NCI-H524 (cell line): ENCODE data around the gene SH3RF2.
"Not testable (repeated sequence)": the region's sequence is repeated elsewhere in the genome, so short reads cannot be mapped to it uniquely, and the experiment has no call there.

Source experiments
- DNase-seq, 2 experiments: peaks; one replicate each; lab custom pipeline; 2025; lab: John Stamatoyannopoulos, UW

Gene SH3RF2

DNA sequence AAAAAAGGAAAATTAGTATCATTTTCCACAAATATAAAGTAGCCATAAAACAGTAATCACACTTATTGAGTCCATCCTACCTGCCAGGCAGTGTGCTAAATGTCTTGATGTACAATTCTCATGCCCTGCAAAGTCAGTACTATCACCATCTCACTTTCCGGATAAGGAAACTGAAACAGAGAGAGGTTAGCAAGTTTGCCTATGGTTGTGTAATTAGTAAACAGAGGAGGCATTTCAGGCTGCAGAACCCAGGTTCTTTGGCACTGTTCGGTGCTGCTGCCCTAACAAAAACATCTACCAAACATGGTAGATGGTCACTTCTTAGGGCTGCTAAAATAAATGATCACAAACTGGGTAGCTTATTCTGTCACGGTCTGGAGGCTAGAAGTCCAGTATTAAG, 146.4 kb downstream of the SH3RF2 start:
- no peak for DNase-seq

DNA sequence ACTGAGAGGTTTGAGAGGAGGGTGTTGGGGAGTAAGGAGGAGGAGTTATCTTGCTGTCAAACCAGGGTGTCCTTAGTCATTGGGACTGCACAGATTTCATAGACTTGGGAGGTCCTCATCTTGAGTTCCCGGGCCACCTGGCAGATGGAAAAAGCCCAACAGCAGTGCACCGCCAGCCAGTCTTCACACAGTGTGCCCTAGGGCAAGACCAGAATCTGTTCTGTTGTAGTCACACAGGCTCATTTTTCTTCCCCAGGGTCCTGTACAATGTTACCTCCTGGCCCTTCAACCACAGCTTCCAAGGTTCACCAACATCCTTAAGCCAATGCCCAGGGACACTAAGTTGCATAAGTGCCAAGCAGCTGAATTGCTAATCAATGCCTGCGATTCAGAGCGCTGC, 148.0 kb downstream of the SH3RF2 start:
- DNase-seq, result no peak

- DNase-seq, result no peak
Measured at GRCh38 chr5:146088098-146088497, 151.7 kb downstream of the SH3RF2 start.

- no peak for DNase-seq
Measured at GRCh38 chr5:146089287-146089686, 152.9 kb downstream of the SH3RF2 start.

- no peak for DNase-seq
Measured at GRCh38 chr5:146091881-146092280, 155.5 kb downstream of the SH3RF2 start.

DNA sequence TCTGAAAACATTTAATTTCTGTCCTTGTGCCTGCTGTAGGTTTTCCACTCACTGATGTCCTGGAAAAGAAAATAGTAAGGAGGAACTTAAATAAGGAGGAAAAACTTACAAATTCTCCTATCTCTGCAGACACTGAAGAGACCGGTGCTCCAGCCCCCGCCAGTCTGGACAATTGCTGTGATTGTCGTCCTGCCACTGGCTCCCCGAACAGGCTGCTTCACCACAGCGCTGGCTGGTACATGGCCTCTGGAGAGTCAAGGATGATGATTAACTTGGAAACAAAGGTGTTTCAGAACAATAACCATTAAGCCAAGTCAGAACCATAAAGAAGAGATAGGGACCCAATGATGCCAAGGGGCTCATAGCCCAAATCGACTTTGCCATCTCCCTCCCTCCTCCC, 161.7 kb downstream of the SH3RF2 start:
- DNase-seq, result no peak

DNA sequence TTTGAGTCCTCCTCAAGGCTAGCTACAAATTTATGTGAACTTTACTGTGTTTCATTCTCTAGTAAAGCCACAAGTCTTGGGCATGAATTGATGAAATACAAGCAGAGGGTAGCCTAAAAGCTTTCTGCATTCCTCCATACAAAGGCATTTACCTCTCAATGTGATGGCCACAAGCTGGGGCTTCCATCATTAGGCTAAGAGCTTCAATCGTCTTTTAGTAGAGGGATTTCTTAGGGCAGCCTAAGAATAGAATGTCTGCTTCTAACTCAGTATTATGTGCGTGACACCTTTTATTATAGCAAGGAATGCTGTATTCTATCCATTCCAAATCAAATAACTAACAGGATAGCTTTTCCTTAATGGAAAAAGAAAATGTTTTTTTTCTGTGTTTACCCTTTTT, 165.3 kb downstream of the SH3RF2 start:
- DNase-seq, result no peak

- no peak for DNase-seq
Measured at GRCh38 chr5:146103594-146103993, 167.2 kb downstream of the SH3RF2 start.

- DNase-seq, result no peak
Measured at GRCh38 chr5:146105477-146105876, 169.1 kb downstream of the SH3RF2 start, which contains the start of gene PLAC8L1. TSS of gene PLAC8L1 (minus strand) at chr5:146105577. CDS start at chr5:146104311, 1,266 bp downstream.

GRCh38 chr5:146107901-146108300, 171.5 kb downstream of the SH3RF2 start:
- DNase-seq, result no peak

- not testable (repeated sequence) for DNase-seq
Measured at GRCh38 chr5:146108870-146109269, 172.5 kb downstream of the SH3RF2 start.

DNA sequence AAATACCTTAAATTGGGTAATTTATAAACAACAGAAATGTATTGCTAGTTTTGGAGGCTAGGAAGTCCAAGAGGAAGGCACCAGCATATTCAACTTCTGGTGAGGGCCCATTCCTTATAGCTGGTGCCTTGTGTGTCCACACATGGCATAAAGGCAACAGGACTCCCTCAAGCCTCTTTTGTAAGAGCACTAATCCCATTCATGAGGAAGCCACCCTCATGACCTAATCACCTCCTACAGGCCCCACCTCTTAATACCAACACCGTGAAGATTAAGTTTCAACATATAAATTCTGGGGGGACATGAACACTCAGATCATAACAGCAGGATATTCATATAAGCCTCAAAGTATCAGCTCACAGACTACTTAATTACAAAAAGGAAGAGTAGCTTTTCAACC, 173.0 kb downstream of the SH3RF2 start:
- DNase-seq, result peak; percentile 3 to 60

DNA sequence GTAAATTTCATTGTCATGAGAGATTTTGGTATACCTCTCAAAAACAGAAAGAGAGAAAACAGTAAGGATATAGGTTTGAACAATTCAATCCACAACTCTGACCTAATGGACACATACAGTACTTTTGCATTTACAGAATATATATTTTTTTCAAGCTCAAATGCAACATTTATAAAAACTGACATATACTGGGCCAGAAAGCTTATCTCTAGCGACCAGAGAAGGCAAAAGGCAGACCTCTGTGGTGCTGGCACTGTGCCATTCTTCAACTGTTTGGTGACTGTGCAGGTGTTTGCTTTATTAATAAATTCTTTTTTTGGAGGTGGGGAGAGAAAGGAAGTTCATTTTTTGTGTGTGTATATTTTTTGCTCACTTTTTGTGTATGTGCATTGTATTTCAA, 175.0 kb downstream of the SH3RF2 start:
- DNase-seq, result no peak

DNA sequence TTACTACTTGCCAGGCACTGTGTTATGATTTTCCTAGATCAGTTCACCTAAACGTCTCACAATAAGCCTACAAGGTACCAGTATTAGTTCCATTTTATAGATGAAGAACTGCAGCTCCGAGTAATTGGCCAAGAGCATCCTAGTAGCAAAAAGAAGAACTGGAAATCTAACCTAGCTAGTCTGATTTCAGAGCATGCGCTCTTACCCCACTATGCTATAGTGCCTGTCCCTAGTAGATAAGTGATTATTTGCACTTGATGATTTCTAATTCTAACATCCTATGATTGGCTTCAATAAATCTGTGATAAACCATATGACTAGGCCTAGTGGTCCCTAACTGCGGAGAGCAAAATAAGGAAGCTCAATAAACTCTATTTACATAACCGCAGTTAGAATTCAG, 176.1 kb downstream of the SH3RF2 start:
- DNase-seq, result no peak
